Activated CD4-positive, alpha-beta T cell treated with anti-CD3 and anti-CD28 coated beads for 36 hours (primary cell): ENCODE measurements around the gene IL32. TPM values are rescaled to one million over a fixed set of nuclear protein-coding genes. Genes with fewer than 3 reads are reported as not detected.

Source experiments
- ATAC-seq: fragments of 200-7000 bp; cut with Tn5 transposase; one replicate; pipeline ENCODE4 v1.10.0; 2021; ENCODE audit warnings: mild to moderate bottlenecking, moderate library complexity
- CTCF ChIA-PET: fragments of 350-600 bp; sonication (Branson Sonifier 250); formaldehyde crosslinking; loops from one replicate; lab custom pipeline; 2021; ENCODE audit warnings: antibody characterized with exemption; lab: Charles Lee
- POLR2A ChIA-PET: fragments of 350-600 bp; sonication (Branson Sonifier 250); formaldehyde crosslinking; loops from one replicate; lab custom pipeline; 2021; ENCODE audit warnings: antibody characterized with exemption, inconsistent platforms; lab: Charles Lee
- DNase-seq: peaks from one replicate; pipeline ENCODE4 v3.0.0-alpha.2; 2020
- H3K27ac Mint-ChIP-seq: one replicate; pipeline ENCODE4 v1.8.0; 2021; ENCODE audit warnings: mixed read lengths
- H3K27me3 Mint-ChIP-seq: one replicate; pipeline ENCODE4 v1.8.0; 2021; ENCODE audit warnings: mixed read lengths
- H3K36me3 Mint-ChIP-seq: one replicate; pipeline ENCODE4 v1.8.0; 2021; ENCODE audit warnings: low read depth, mixed read lengths
- H3K4me1 Mint-ChIP-seq: one replicate; pipeline ENCODE4 v1.8.0; 2021; ENCODE audit warnings: mixed read lengths
- H3K4me3 Mint-ChIP-seq: one replicate; pipeline ENCODE4 v1.8.0; 2021; ENCODE audit warnings: mild to moderate bottlenecking, moderate library complexity, mixed read lengths
- H3K9me3 Mint-ChIP-seq: one replicate; pipeline ENCODE4 v1.8.0; 2021; ENCODE audit warnings: low read depth, mixed read lengths
- intact Hi-C, 2 experiments: fragments of 100-400 bp; cut with DNase I in 1 of 2; cut with micrococcal nuclease in 1 of 2; formaldehyde crosslinking; loops; one replicate each; pipeline versions ENCODE4 v1.14.2 to v1.15.1; 2022 to 2024; cut with DNase I, micrococcal nuclease
- total RNA-seq, 2 experiments: library from RNA; stranded (reverse); gene quantifications; one replicate each; pipeline ENCODE4 v1.2.3, GENCODE V29; 2021

IL32 gene
- total RNA-seq, 2 experiments from 2014 or later, result 1,864 to 2,360 TPM

- intact Hi-C loops, result no loop called here
- ATAC-seq, result no peak
- peaks cover 5% of the 10 kb centered on the region for H3K27me3 Mint-ChIP-seq
These were observed 50.1 kb downstream of the IL32 start for GRCh38 chr16:3115561-3115960.

GRCh38 chr16:3118204-3118790 is 52.9 kb downstream of the IL32 start:
- Mint-ChIP-seq H3K4me3 (no peak overlapping the region), H3K27ac (no peak overlapping the region), H3K36me3 (no peaks in the 10 kb centered on the region), H3K4me1 (no peaks in the 10 kb centered on the region), H3K9me3 (no peaks in the 10 kb centered on the region), H3K27me3 (no peaks in the 10 kb centered on the region)
- DNase-seq (no peak), ATAC-seq (no peak)
- intact Hi-C loops, result no loop called here
- ChIA-PET CTCF (interaction anchor here (1.0 to 1.5 kb wide), 4 partner anchors 11 to 23 kb away, joined by 3 to 6 read pairs (median 4); no protein-coding TSS in a partner anchor), POLR2A (no interaction called here)

More at GRCh38 chr16:3115561-3115960, 50.1 kb downstream of the IL32 start:
- Mint-ChIP-seq H3K4me3 (no peak overlapping the region), H3K27ac (no peak overlapping the region), H3K9me3 (no peaks in the 10 kb centered on the region), H3K36me3 (no peaks in the 10 kb centered on the region), H3K4me1 (no peaks in the 10 kb centered on the region)
- ChIA-PET POLR2A (no interaction called here), CTCF (interaction anchor here (0.6 to 0.8 kb wide), 2 partner anchors 13 to 82 kb away, joined by 3 read pairs; no protein-coding TSS in a partner anchor)
- DNase-seq, result no peak

GRCh38 chr16:3118846-3119245 is 53.4 kb downstream of the IL32 start:
- intact Hi-C loops, result no loop called here
- no peaks in the 10 kb centered on the region for H3K9me3 Mint-ChIP-seq
- H3K27me3 Mint-ChIP-seq, result no peaks in the 10 kb centered on the region
- ChIA-PET POLR2A (no interaction called here), CTCF (interaction anchor here (1.0 to 1.5 kb wide), 3 partner anchors 13 to 23 kb away, joined by 4 to 5 read pairs (median 4); no protein-coding TSS in a partner anchor)
- DNase-seq (no peak), ATAC-seq (no peak)
- no peak overlapping the region for H3K27ac Mint-ChIP-seq
- peaks cover 5% of the 10 kb centered on the region for H3K4me1 Mint-ChIP-seq
- no peak overlapping the region for H3K4me3 Mint-ChIP-seq
- no peaks in the 10 kb centered on the region for H3K36me3 Mint-ChIP-seq

Other genes starting within 250 kb of the IL32 start
- gene PRSS21, start 248.4 kb upstream of the IL32 start, total RNA-seq, result under 1 TPM; 0.69 to 0.71 TPM
- gene ZG16B, start 235.3 kb upstream of the IL32 start, total RNA-seq, result 1 to 10 TPM in 1 of 2 experiments, under 1 TPM in 1; 0.65 to 1.2 TPM
- gene PRSS22, start 207.5 kb upstream of the IL32 start, total RNA-seq, result not detected
- gene FLYWCH2, start 182.4 kb upstream of the IL32 start, total RNA-seq, result 10 to 100 TPM; 16.8 to 17.3 TPM
- gene FLYWCH1, start 153.7 kb upstream of the IL32 start, total RNA-seq, result 10 to 100 TPM; 26.6 to 37.9 TPM
- gene KREMEN2, start 101.4 kb upstream of the IL32 start, total RNA-seq, result not detected
- gene PAQR4, start 96.3 kb upstream of the IL32 start, total RNA-seq, result 10 to 100 TPM; 28.7 to 31.2 TPM
- gene PKMYT1, start 85.2 kb upstream of the IL32 start, total RNA-seq, result 100 to 1,000 TPM; 101 to 117 TPM
- not detected for gene CLDN9, start 52.7 kb upstream of the IL32 start, total RNA-seq
- gene CLDN6, start 47.5 kb upstream of the IL32 start, total RNA-seq, result not detected
- gene TNFRSF12A, start 45.3 kb upstream of the IL32 start, total RNA-seq, result 1 to 10 TPM; 5.4 to 7.7 TPM
- 10 to 100 TPM; 30.0 to 30.7 TPM for gene HCFC1R1, start 41.7 kb upstream of the IL32 start, total RNA-seq
- 10 to 100 TPM; 46.9 to 50.2 TPM for gene THOC6, start 41.6 kb upstream of the IL32 start, total RNA-seq
- 1 to 10 TPM in 1 of 2 experiments, under 1 TPM in 1; 0.58 to 1.2 TPM for gene BICDL2, start 28.7 kb upstream of the IL32 start, total RNA-seq
- under 1 TPM; 0.55 to 0.91 TPM for gene MMP25, start 19.1 kb upstream of the IL32 start, total RNA-seq
- under 1 TPM; 0.11 to 0.30 TPM for gene ZSCAN10, start 33.7 kb downstream of the IL32 start, total RNA-seq
- under 1 TPM; 0.21 to 0.32 TPM for gene ZNF205, start 46.9 kb downstream of the IL32 start, total RNA-seq
- gene ZNF213, start 69.4 kb downstream of the IL32 start, total RNA-seq, result 1 to 10 TPM; 7.6 to 8.3 TPM
- not detected for gene OR1F1, start 122.6 kb downstream of the IL32 start, total RNA-seq
- 1 to 10 TPM; 8.3 to 9.0 TPM for gene ZNF200, start 169.5 kb downstream of the IL32 start, total RNA-seq
- gene MEFV, start 191.0 kb downstream of the IL32 start, total RNA-seq, result under 1 TPM; 0.09 to 0.14 TPM
- gene ZNF263, start 217.9 kb downstream of the IL32 start, total RNA-seq, result 10 to 100 TPM; 19.2 to 19.6 TPM
- 1 to 10 TPM; 2.9 TPM for gene TIGD7, start 239.8 kb downstream of the IL32 start, total RNA-seq
- gene ZNF75A, start 239.9 kb downstream of the IL32 start, total RNA-seq, result 10 to 100 TPM; 23.2 to 27.4 TPM